GM12873 (cell line): Measurements from ENCODE around the gene ZNF557.

ENCODE experiments used
- TF ChIP-seq, protein P1 (sequence below): IDR thresholded peaks from 2 replicates; pipeline ENCODE4 v1.5.1; 2012; ENCODE audit warnings: low read depth, mild to moderate bottlenecking, moderate library complexity, low read length, control low read depth; ENCODE audit not compliant: insufficient read depth; ENCODE audit errors: missing control alignments

Gene ZNF557

GRCh38 chr19:7101498-7102253 is 32.2 kb downstream of the ZNF557 start:
- TF ChIP-seq, protein P1, sequence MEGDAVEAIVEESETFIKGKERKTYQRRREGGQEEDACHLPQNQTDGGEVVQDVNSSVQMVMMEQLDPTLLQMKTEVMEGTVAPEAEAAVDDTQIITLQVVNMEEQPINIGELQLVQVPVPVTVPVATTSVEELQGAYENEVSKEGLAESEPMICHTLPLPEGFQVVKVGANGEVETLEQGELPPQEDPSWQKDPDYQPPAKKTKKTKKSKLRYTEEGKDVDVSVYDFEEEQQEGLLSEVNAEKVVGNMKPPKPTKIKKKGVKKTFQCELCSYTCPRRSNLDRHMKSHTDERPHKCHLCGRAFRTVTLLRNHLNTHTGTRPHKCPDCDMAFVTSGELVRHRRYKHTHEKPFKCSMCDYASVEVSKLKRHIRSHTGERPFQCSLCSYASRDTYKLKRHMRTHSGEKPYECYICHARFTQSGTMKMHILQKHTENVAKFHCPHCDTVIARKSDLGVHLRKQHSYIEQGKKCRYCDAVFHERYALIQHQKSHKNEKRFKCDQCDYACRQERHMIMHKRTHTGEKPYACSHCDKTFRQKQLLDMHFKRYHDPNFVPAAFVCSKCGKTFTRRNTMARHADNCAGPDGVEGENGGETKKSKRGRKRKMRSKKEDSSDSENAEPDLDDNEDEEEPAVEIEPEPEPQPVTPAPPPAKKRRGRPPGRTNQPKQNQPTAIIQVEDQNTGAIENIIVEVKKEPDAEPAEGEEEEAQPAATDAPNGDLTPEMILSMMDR: no peak

GRCh38 chr19:7104747-7105447 is 35.4 kb downstream of the ZNF557 start:
- TF ChIP-seq, protein P1: no peak

- TF ChIP-seq, protein P1: no peak
Measured at GRCh38 chr19:7106711-7107657, 37.5 kb downstream of the ZNF557 start.

- TF ChIP-seq, protein P1: no peak
Measured at GRCh38 chr19:7109678-7110289, 40.3 kb downstream of the ZNF557 start.

GRCh38 chr19:7112675-7113074 is 43.2 kb downstream of the ZNF557 start:
- TF ChIP-seq, protein P1: no peak

DNA sequence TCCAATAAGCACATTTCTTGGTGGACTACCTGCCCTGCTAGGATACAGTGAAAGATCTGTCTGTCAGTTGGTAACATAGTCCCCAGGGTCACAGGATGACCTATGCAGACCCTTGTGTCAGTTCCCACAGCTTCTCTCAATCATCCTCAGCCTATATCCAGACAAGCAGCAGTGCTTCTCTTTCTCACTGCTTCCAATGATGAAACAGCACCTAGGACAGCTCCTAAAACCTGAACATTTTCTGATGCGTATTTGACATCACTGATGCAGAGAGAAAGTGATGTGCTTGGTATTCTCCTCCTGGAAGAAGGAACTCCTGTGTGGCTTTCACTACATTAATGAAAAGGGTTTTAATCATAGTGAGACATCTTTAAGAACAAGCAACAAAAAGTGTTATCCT is 43.7 kb downstream of the ZNF557 start:
- TF ChIP-seq, protein P1: no peak
